Ramos (cell line): ENCODE results near the gene FBXW4.

Source experiments
- in situ Hi-C: fragments of 300-500 bp; cut with MboI; formaldehyde crosslinking; loops from one replicate; pipeline ENCODE4 v1.14.3; 2022; ENCODE audit warnings: low sequenced_read_pairs; ENCODE audit not compliant: unreplicated experiment

Gene FBXW4

DNA sequence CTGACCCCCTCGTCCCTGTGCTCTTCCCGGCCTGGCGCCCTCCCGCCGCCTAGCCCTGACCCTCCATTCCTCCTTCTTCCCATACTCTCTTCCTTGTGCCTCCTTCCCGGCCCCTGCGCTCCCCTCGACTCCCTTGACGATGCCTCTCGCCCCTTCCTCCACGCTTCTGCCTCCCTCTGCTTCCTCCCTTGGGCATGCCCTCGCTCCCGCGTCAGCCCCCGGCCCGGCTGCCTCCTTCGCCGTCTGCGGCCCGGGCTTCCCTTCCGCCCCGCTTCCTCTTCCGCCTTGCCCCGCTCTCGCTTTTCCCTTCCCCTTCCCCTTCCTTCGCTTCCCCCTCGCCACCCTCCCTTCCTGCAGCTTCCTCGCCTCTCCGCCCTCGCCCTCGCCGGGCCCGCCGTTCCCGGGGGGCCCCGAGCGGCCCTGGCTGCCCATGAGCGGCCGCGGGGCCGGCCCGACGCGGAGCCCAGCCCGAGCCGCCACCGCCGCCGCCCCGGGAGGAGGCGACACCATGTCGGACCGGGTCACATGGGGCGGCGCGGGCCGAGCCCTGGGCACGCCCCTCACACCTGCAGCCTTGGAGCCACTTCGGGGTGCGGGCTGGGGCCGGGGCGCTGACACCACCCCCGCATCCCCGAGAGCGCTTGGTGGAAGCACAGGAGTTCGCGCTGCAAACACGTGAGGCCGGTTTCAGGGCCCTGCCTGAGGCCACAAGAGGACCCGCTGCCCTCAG is at the start of gene FBXW4:
Gene FBXW4 (minus strand): TSS at position 497 of the 730 bp plus-strand sequence. CDS start 65 bp downstream, at position 432.
- in situ Hi-C loops = no loop called here

- in situ Hi-C loops = no loop called here
Observed at GRCh38 chr10:101744267-101744666, 49.3 kb upstream of the FBXW4 start.

- in situ Hi-C loops = no loop called here
Observed at GRCh38 chr10:101741938-101742337, 47.0 kb upstream of the FBXW4 start.

DNA sequence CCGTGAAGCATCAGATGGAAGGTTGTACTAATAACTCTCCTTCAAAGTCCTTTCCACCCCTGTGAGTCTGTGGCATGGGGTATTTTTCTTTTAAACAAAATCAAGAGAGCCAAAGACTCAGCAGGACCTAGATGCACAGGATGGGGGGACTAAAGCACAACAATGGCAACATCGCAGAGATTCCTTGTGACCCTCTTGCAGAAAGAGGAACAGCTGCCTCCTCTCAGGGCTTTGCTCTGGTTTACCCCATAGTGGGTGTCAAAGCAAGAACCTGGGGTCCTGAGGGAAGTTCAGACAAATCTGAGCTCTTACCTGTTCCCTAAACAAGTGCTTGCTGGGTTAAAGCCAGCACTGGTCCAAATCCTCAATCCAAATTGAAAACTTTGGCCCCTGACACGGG is 41.7 kb upstream of the FBXW4 start:
- in situ Hi-C loops = no loop called here

GRCh38 chr10:101732096-101732495 is 37.1 kb upstream of the FBXW4 start:
- in situ Hi-C loops = no loop called here

DNA sequence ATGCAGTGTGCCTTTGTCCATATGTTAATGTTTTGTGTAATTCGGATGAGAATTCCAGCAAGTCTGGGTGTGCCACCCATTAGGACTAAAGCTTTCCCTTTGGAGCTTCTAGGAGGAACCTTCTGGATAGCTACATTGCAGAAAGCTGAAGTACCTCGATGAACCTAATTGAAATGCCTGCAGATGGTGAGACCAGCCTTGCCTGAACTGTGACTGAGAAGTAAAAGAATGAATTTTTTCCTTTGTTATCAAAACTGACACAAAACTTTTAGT is 31.1 kb upstream of the FBXW4 start:
- in situ Hi-C loops = no loop called here

- in situ Hi-C loops = no loop called here
Observed at GRCh38 chr10:101725296-101726114, 30.5 kb upstream of the FBXW4 start.

- in situ Hi-C loops = no loop called here
Observed at GRCh38 chr10:101724446-101724845, 29.5 kb upstream of the FBXW4 start.

GRCh38 chr10:101723176-101723575 is 28.2 kb upstream of the FBXW4 start:
- in situ Hi-C loops = no loop called here

GRCh38 chr10:101721806-101722205 is 26.8 kb upstream of the FBXW4 start:
- in situ Hi-C loops = no loop called here

DNA sequence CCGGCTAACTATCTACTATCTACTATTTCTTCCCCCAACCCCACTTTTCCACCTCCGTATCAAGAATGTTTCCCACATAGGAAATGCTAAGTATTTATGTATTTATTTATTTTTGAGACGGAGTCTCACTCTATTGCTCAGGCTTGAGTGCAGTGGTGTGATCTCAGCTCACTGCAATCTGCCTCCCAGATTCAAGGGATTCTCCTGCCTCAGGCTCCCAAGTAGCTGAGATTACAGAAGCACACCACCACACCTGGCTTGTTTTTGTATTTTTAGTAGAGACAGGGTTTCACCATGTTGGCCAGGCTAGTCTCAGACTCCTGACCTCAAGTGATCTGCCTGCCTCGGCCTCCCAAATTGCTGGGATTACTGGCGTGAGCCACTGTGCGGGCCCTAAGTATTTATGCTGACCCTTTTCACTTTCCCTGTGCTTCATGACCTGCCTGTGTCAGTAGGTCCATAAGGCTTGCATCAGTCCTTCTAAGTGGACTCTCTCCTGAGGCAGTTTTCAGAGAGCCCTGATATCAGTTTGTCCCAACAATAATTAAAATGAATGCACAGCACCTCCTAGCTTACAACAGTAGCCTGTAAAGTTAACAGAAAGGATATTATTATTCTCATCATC is 25.7 kb upstream of the FBXW4 start:
- in situ Hi-C loops = no loop called here

DNA sequence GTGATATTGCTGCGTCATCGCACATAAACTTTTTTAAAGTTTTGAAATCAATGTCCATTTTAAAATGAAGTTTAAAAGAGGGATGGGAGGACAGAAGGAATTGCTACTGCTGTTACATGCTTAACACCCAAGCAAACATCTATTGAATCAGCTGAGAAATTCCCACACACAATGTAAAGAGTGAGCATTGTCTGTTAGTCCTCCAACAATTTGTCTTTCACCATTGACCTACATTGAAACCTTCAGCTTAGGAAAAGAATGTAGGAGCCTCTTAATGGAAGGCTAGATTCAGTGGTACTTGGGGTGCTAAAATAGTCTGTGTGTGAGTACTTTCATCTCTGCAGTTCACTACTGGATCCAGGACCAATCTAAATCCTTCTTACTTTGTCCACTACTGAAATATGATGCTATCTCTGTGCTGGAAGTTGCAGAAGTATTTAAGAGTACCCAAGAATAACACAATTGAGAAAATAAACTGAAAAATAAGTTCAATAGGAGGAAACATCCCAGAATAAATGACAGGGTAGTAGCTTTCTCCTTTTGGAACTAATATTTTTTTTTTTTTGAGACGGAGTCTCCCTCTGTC is 23.8 kb upstream of the FBXW4 start:
- in situ Hi-C loops = no loop called here

DNA sequence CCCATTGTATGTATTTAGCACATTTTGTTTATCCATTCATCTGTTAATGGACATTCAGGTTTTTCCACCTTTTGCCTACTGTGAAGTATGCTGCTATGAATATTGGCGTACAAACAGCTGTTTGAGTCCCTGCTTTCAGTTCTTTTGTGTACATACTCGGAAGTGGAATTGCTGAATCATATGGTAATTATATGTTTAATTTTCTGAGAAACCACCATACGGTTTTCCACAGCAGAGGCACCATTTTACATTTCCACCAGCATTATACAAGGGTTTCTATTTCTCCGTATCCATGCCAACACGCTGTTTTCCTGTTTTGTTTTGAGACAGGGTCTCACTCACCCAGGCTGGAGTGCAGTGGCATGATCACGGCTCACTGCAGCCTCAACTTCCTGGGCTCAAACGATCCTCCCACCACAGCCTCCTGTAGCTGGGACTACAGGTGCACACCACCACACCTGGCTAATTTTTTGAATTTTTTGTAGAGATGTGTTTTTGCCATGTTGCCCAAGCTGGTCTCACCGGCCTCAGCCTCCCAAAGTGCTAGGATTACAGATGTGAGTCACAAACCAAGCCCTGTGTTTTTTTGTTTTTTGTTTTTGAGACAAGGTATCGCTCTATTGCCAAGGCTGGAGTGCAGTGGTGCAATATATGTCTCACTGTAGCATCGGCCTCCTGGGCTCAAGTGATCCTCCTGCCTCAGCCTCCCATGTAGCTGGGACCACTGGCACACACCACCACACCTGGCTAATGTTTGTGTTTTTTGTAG is 22.1 kb upstream of the FBXW4 start:
- in situ Hi-C loops = no loop called here

GRCh38 chr10:101712997-101713396 is 18.0 kb upstream of the FBXW4 start:
- in situ Hi-C loops = no loop called here

GRCh38 chr10:101710793-101711192 is 15.8 kb upstream of the FBXW4 start:
- in situ Hi-C loops = no loop called here

DNA sequence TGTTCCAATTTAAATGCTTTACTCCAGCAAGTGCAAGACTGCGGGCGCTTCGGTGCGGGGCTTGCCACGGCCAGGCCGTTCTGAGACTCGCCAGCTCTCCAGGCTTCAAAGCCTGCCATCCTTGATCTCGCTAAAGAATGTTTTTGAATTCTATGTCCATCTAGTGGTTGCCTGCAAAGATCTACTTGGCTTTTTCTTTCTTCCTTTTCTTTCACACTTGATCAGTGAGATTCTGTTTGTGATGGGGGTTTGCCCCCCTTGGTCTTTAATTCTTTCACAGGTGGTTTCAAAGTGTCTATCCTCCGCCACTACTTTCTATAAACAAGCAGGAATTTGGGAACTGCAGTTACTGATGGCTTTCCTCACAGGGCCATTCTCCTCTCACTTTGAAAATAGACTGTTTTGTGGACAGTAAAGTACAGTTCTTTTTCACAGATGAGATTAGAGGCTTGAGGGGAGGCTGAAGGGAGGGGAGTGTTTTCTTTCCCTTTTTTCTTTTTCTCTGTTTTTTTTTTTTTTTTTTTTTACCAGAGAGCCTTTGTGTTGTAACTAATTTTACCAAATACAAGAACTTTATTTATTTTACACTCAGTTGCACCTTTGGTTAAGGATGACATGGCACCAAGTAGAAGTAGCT is 15.2 kb upstream of the FBXW4 start:
- in situ Hi-C loops = no loop called here

DNA sequence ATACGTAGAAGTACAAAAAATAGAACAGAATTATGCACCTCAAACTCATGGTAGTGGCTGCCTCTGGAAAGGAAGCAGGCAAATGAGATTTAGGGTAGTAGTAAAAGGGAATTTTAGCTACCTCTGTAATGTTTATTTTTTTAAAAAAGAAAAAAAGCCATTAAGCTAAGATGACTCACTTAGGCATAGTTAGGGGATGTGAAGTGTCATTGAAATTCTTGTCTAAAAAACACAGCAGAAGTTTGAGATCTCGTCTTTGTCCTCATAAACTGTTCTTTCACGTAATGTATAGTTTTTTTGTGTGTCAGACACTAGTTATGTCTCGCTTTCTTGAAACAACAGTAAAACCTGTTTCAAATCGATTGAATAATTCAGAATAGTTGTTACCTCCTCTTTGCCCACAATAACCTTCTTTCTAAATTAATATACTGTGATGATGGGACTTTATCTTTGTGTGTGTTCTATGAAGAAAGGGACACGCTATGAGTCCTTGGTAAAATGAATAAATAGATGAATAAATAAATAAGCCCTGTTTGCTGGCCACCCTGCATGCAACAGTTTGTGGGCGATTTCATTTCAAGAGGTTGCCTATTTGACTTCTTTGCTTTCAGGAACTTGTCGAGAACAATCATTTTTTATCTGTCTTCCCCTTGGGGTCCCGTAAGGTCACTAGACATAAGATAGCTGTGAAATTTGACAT is 14.5 kb upstream of the FBXW4 start:
- in situ Hi-C loops = no loop called here

GRCh38 chr10:101708870-101709269 is 13.9 kb upstream of the FBXW4 start:
- in situ Hi-C loops = no loop called here

DNA sequence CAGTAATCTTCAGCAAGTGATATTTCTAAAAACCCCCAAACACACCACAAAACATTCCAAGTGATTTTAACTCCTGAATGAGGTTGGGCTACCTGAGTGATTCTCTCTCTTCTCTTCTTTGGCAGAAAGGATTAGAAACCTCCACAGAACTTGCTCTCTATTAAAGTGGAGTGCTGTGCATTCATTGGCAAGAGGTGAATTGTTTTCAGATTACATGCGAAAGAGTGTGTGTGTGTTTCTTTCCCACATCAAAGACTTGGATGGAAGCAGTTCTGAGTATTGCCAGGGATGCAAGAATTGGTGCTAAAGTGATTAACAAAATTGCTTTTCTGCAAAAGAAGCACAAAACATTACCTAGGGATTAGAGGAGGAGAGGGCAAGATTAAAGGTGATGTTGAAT is 13.1 kb upstream of the FBXW4 start:
- in situ Hi-C loops = no loop called here
